Measurements from ENCODE around the gene CCDC27. TPM values are rescaled to one million over a fixed set of nuclear protein-coding genes. Genes with fewer than 3 reads are reported as not detected.

The CCDC27 gene
- total RNA-seq, 6 experiments from 2014 or later = not detected

DNA sequence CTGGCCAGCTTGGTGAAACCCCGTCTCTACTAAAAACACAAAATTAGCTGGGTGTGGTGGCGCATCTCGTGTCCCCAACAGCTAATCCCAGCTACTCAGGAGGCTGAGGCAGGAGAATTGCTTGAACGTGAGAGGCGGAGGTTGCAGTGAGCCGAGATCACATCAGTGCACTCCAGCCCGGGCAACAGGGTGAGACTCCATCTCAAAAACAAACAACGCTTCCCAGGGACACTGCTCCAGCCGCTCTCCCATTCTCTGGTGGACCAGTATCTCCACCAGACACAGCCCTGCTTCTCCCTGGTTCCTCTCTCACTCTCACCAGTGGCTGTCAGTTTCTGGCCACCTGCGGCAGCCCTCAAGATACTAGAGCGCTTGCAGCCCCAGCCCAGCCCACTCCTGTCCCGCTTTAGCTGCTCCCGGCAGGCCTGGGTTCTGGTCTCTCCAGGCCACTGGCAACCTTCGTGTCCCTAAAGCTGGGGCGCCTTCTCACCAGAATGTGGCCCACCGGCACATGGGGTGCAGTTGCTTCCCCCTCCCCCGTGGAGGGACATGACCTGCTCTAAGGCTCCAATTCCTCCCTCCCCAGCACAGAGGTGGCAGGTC is 65.0 kb downstream of the CCDC27 start:
- Histone ChIP-seq H3K27ac (no peak overlapping the region), H3K27me3 (no peaks in the 10 kb centered on the region), H3K9me3 (no peaks in the 10 kb centered on the region), H3K36me3 (peaks cover 0 to 33% (median 9%) of the 10 kb centered on the region in 4 donors), H3K4me3 (no peak overlapping the region), H3K4me1 (no peaks in the 10 kb centered on the region)
- intact Hi-C loops (cut with DNase I) = no loop called here
- DNase-seq = peak in 1 of 3 donors; percentile 11
- ATAC-seq = no peak
- no CpG with 5 or more reads among the region's 17 CpGs for WGBS (ENCODE audit: insufficient coverage, low coverage, low lambda C conversion rate, missing lambda C conversion rate)
- no peak for TF ChIP-seq POLR2A (IDR thresholded peaks at IDR 0.05)

DNA sequence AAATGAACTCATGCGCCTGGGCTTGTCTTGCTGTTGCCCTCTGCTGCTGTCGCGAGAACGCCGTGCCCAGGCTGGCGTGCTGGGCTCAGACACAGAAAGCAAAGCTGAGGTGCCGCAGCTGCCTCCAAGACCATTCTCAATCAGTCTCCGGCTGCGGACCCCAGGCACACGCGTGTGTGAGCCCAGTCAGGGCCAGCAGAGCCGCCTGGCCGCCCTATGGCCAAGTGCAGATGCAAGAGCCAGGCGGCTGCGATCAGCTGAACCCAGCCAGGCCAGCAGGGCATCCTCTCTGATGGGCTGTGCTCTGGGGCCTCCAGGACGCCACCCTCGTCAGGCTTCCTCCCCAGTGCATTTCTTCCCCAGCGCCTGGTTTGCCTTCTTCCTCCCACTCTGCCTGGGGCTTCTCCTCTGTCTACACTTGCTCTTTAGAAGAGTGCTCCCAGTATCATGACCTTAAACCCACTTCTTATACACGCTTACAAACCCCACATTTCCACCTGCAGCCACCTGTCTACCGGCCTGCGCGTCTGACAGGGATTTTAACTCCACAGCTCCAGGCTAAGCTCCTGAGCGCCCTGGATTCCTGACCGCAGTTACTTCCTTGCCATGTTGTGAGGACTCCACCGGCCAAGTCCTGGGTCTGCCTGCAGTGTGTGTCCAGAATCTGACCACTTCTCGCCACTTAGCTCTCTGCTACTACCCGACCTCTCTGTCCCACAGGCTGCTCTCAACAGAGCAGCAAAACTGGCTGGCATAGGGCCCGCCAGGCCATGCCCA is 65.8 kb downstream of the CCDC27 start:
- no peak for TF ChIP-seq POLR2A (IDR thresholded peaks at IDR 0.05)
- TF ChIP-seq, protein P1, sequence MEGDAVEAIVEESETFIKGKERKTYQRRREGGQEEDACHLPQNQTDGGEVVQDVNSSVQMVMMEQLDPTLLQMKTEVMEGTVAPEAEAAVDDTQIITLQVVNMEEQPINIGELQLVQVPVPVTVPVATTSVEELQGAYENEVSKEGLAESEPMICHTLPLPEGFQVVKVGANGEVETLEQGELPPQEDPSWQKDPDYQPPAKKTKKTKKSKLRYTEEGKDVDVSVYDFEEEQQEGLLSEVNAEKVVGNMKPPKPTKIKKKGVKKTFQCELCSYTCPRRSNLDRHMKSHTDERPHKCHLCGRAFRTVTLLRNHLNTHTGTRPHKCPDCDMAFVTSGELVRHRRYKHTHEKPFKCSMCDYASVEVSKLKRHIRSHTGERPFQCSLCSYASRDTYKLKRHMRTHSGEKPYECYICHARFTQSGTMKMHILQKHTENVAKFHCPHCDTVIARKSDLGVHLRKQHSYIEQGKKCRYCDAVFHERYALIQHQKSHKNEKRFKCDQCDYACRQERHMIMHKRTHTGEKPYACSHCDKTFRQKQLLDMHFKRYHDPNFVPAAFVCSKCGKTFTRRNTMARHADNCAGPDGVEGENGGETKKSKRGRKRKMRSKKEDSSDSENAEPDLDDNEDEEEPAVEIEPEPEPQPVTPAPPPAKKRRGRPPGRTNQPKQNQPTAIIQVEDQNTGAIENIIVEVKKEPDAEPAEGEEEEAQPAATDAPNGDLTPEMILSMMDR (IDR thresholded peaks at IDR 0.05) = no peak
- Histone ChIP-seq H3K36me3 (peaks cover 0 to 38% (median 12%) of the 10 kb centered on the region in 4 donors), H3K4me1 (no peaks in the 10 kb centered on the region), H3K4me3 (no peak overlapping the region), H3K27ac (no peak overlapping the region), H3K9me3 (no peaks in the 10 kb centered on the region), H3K27me3 (no peaks in the 10 kb centered on the region)
- 92% methylated on average over 16 of the region's 28 CpGs for WGBS (ENCODE audit: insufficient coverage, low coverage, low lambda C conversion rate, missing lambda C conversion rate)
- peak in 1 of 3 donors; percentile 14 for DNase-seq
- ATAC-seq = no peak
- intact Hi-C loops (cut with DNase I) = no loop called here

DNA sequence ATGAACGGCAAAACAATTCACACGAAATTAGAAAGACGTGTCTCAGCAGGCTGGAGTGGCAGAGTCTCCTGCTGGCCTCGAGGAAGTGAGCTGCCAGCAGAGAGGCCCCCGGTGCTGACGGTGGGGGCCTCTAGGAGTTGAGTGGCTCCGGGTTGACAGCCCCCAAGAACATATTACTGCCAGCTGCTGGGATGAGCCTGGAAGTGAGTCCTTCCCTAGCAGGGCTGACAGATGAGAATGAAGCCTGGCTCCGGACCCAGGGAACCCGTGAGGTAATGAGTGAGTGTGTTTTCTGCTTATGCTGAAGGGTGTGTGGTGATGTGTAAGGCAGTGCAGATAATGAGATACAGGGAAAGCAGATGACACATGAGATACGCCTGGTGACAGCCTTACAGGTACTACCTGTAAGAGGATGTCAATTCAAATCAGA is 67.5 kb downstream of the CCDC27 start:
- TF ChIP-seq, protein P1 (IDR thresholded peaks at IDR 0.05) = no peak
- no peak for TF ChIP-seq POLR2A (IDR thresholded peaks at IDR 0.05)

DNA sequence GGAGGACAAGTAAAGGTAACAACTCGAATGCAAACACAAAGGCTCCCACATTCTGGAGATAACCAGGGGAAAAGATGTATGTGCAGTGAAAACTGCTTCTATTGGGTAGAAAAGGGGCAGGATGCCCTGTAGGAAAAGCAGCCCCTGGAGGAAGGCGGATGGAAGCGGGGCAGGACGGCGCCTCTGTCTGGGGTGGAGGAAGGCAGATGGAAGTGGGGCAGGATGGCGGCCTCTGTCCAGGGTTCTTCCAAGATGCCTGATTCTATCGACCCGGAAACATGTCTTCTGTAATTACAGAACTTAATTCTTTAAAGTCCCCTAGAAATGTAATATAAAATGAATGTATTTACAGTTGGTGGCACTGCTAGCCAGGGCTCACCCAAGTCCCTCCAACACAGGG is 68.1 kb downstream of the CCDC27 start:
- H3K36me3 ChIP-seq = peaks cover 0 to 31% (median 11%) of the 10 kb centered on the region in 4 donors
- ATAC-seq (no peak), DNase-seq (peak in 1 of 3 donors; percentile 2)
- H3K4me1 ChIP-seq = no peaks in the 10 kb centered on the region
- WGBS (ENCODE audit: insufficient coverage, low coverage, low lambda C conversion rate, missing lambda C conversion rate) = no CpG with 5 or more reads among the region's 8 CpGs
- H3K27ac ChIP-seq = no peak overlapping the region
- H3K4me3 ChIP-seq = no peak overlapping the region
- TF ChIP-seq, protein P1 (IDR thresholded peaks at IDR 0.05) = no peak
- TF ChIP-seq POLR2A (IDR thresholded peaks at IDR 0.05) = no peak
- intact Hi-C loops (cut with DNase I) = no loop called here
- H3K27me3 ChIP-seq = no peaks in the 10 kb centered on the region
- no peaks in the 10 kb centered on the region for H3K9me3 ChIP-seq

More for the DNA sequence above, 67.5 kb downstream of the CCDC27 start:
- DNase-seq = peak in 1 of 3 donors; percentile 10
- Histone ChIP-seq H3K27ac (no peak overlapping the region), H3K36me3 (peaks cover 0 to 33% (median 12%) of the 10 kb centered on the region in 4 donors), H3K4me3 (no peak overlapping the region), H3K4me1 (no peaks in the 10 kb centered on the region), H3K9me3 (no peaks in the 10 kb centered on the region), H3K27me3 (no peaks in the 10 kb centered on the region)
- 65% methylated on average over 5 of the region's 10 CpGs for WGBS (ENCODE audit: insufficient coverage, low coverage, low lambda C conversion rate, missing lambda C conversion rate)
- no peak for ATAC-seq
- intact Hi-C loops (cut with DNase I) = no loop called here

DNA sequence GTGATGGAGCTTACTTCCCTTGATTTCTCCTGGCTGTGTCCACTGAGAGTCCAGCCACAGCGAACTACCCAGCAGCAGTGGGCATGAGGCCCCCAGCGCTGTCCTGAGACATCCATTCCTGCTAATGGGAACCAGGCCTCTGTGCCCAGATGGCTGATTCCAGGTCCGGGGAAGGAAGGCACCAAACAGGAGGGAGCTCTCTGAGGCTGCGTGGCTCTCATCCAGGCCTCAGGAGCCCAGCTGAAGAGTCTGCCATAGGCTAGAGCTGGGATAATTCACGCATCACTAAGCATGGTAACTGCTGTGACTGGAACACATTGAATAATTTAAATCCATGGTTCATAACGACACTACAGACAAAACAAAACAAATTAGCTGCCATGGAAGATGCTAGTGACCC is 68.8 kb downstream of the CCDC27 start:
- TF ChIP-seq, protein P1 (IDR thresholded peaks at IDR 0.05) = no peak
- TF ChIP-seq POLR2A (IDR thresholded peaks at IDR 0.05) = no peak
- H3K4me1 ChIP-seq = no peaks in the 10 kb centered on the region
- intact Hi-C loops (cut with DNase I) = no loop called here
- H3K36me3 ChIP-seq = peaks cover 0 to 38% (median 12%) of the 10 kb centered on the region in 4 donors
- no peak for ATAC-seq
- WGBS (ENCODE audit: insufficient coverage, low coverage, low lambda C conversion rate, missing lambda C conversion rate) = 75% methylated on average over 1 of the region's 6 CpGs
- no peak overlapping the region for H3K4me3 ChIP-seq
- H3K9me3 ChIP-seq = no peaks in the 10 kb centered on the region
- peak in 1 of 3 donors; percentile 7 for DNase-seq
- no peak overlapping the region for H3K27ac ChIP-seq
- no peaks in the 10 kb centered on the region for H3K27me3 ChIP-seq

All from right lobe of liver (tissue), 6 donors.